ENCODE results near the gene HFM1.
A peak's percentile ranks its signal among the peaks of the same experiment; 100 is the strongest.
"Not testable (repeated sequence)": the region's sequence is repeated elsewhere in the genome, so short reads cannot be mapped to it uniquely, and the experiment has no call there.

HFM1 gene

GRCh38 chr1:91372230-91372629, 32.4 kb downstream of the HFM1 start:
- not testable (repeated sequence) for DNase-seq

GRCh38 chr1:91349524-91349923, 55.1 kb downstream of the HFM1 start:
- DNase-seq: no peak

- DNase-seq: no peak
Observed at GRCh38 chr1:91346824-91347223, 57.8 kb downstream of the HFM1 start.

GRCh38 chr1:91345395-91346005, 59.1 kb downstream of the HFM1 start:
- DNase-seq: no peak

GRCh38 chr1:91338501-91338900, 66.1 kb downstream of the HFM1 start:
- DNase-seq: no peak

- no peak for DNase-seq
Observed at GRCh38 chr1:91335603-91336002, 69.0 kb downstream of the HFM1 start.

GRCh38 chr1:91334856-91335255, 69.8 kb downstream of the HFM1 start:
- DNase-seq: no peak

GRCh38 chr1:91325456-91325855, 79.2 kb downstream of the HFM1 start:
- no peak for DNase-seq

- DNase-seq: no peak
Observed at GRCh38 chr1:91314643-91315042, 90.0 kb downstream of the HFM1 start.

GRCh38 chr1:91311672-91312071, 93.0 kb downstream of the HFM1 start:
- no peak for DNase-seq

- peak in 1 of 5 experiments; percentile 18 for DNase-seq
Observed at GRCh38 chr1:91308544-91308943, 96.1 kb downstream of the HFM1 start.

- no peak for DNase-seq
Observed at GRCh38 chr1:91307784-91308409, 96.7 kb downstream of the HFM1 start.

GRCh38 chr1:91303165-91303564, 101.5 kb downstream of the HFM1 start:
- no peak for DNase-seq

- not testable (repeated sequence) for DNase-seq
Observed at GRCh38 chr1:91288843-91289553, 115.6 kb downstream of the HFM1 start.

GRCh38 chr1:91286962-91287317, 117.7 kb downstream of the HFM1 start:
- not testable (repeated sequence) for DNase-seq

- not testable (repeated sequence) for DNase-seq
Observed at GRCh38 chr1:91286259-91286961, 118.2 kb downstream of the HFM1 start.

GRCh38 chr1:91283421-91283726, 121.3 kb downstream of the HFM1 start:
- DNase-seq: no peak

GRCh38 chr1:91282695-91283420, 121.8 kb downstream of the HFM1 start:
- DNase-seq: peak in 3 of 5 experiments; percentile 2 to 56 (median 3)

GRCh38 chr1:91281782-91282181, 122.9 kb downstream of the HFM1 start:
- no peak for DNase-seq

- peak in 1 of 5 experiments; percentile 10 for DNase-seq
Observed at GRCh38 chr1:91278754-91279153, 125.9 kb downstream of the HFM1 start.

GRCh38 chr1:91273875-91274274, 130.8 kb downstream of the HFM1 start:
- no peak for DNase-seq

- DNase-seq: no peak
Observed at GRCh38 chr1:91261655-91262054, 143.0 kb downstream of the HFM1 start.

- no peak for DNase-seq
Observed at GRCh38 chr1:91245435-91245834, 159.2 kb downstream of the HFM1 start.
